DMS114 treated with DMSO at 0.1 percent for 48 hours (cell line): ENCODE results near the gene SH3BP5.

ENCODE experiments used
- DNase-seq: peaks from one replicate; lab custom pipeline; 2025; ENCODE audit not compliant: unreplicated experiment; lab: John Stamatoyannopoulos, UW

SH3BP5 gene

GRCh38 chr3:15300323-15301078 is 31.9 kb downstream of the SH3BP5 start:
- no peak for DNase-seq

GRCh38 chr3:15299036-15299435 is 33.4 kb downstream of the SH3BP5 start:
- DNase-seq: no peak

- DNase-seq: no peak
These were observed 33.9 kb downstream of the SH3BP5 start for GRCh38 chr3:15298504-15298903.

GRCh38 chr3:15297608-15298350 is 34.6 kb downstream of the SH3BP5 start:
- DNase-seq: no peak

- no peak for DNase-seq
These were observed 36.9 kb downstream of the SH3BP5 start for GRCh38 chr3:15295506-15295905.

- DNase-seq: no peak
These were observed 37.5 kb downstream of the SH3BP5 start for GRCh38 chr3:15294929-15295328.

- DNase-seq: no peak
These were observed 39.4 kb downstream of the SH3BP5 start for GRCh38 chr3:15292765-15293522.

GRCh38 chr3:15291589-15292541 is 40.5 kb downstream of the SH3BP5 start:
- DNase-seq: no peak

GRCh38 chr3:15290736-15291135 is 41.6 kb downstream of the SH3BP5 start:
- DNase-seq: no peak

- DNase-seq: no peak
These were observed 42.7 kb downstream of the SH3BP5 start for GRCh38 chr3:15289661-15290060.

- no peak for DNase-seq
These were observed 43.9 kb downstream of the SH3BP5 start for GRCh38 chr3:15288331-15289035.

GRCh38 chr3:15287565-15288330 is 44.6 kb downstream of the SH3BP5 start:
- no peak for DNase-seq

- no peak for DNase-seq
These were observed 46.4 kb downstream of the SH3BP5 start for GRCh38 chr3:15286022-15286421.

GRCh38 chr3:15284121-15284889 is 48.1 kb downstream of the SH3BP5 start:
- DNase-seq: no peak

GRCh38 chr3:15283702-15284101 is 48.7 kb downstream of the SH3BP5 start:
- no peak for DNase-seq

- DNase-seq: no peak
These were observed 50.6 kb downstream of the SH3BP5 start for GRCh38 chr3:15281817-15282216.

- DNase-seq: no peak
These were observed 51.4 kb downstream of the SH3BP5 start for GRCh38 chr3:15280853-15281532.
